HepG2 (cell line): Measurements from ENCODE around the gene SNX27. TPM values are rescaled to one million over a fixed set of nuclear protein-coding genes. Genes with fewer than 3 reads are reported as not detected.
A peak's percentile ranks its signal among the peaks of the same experiment; 100 is the strongest.

Experiments
- DNMT3B ChIP-seq: conservative IDR thresholded peaks from 2 replicates; pipeline ENCODE4 v1.6.1; 2016; ENCODE audit warnings: missing biosample characterization, control low read depth
- MTERF4 ChIP-seq: sonication (generic); formaldehyde crosslinking; IDR thresholded peaks from 2 replicates; pipeline ENCODE4 v1.8.0; 2023; ENCODE audit warnings: mild to moderate bottlenecking, missing genetic modification reagents
- NCOA1 ChIP-seq: sonication (generic); formaldehyde crosslinking; IDR thresholded peaks from 2 replicates; pipeline ENCODE4 v1.9.0; 2021; ENCODE audit warnings: missing genetic modification reagents
- NPAS2 ChIP-seq: sonication (generic); formaldehyde crosslinking; IDR thresholded peaks from 2 replicates; pipeline ENCODE4 v1.8.0; 2022; ENCODE audit warnings: mild to moderate bottlenecking, missing genetic modification reagents, borderline replicate concordance
- NR1H2 ChIP-seq: sonication (generic); formaldehyde crosslinking; IDR thresholded peaks from 2 replicates; pipeline ENCODE4 v1.8.1; 2022; ENCODE audit warnings: low read depth, missing genetic modification reagents, borderline replicate concordance
- RERE ChIP-seq: IDR thresholded peaks from 2 replicates; pipeline ENCODE4 v1.6.1; 2016; ENCODE audit warnings: low read depth, missing genetic modification reagents, missing compliant biosample characterization
- SKI ChIP-seq: fragments of 450-650 bp; IDR thresholded peaks from one replicate; pipeline ENCODE4 v1.6.1; 2018; ENCODE audit warnings: mild to moderate bottlenecking; ENCODE audit not compliant: partially characterized antibody
- SP2 ChIP-seq: sonication (generic); formaldehyde crosslinking; IDR thresholded peaks from 2 replicates; pipeline ENCODE4 v1.5.1; 2020; ENCODE audit warnings: mild to moderate bottlenecking, missing genetic modification reagents
- TFDP1 ChIP-seq: IDR thresholded peaks from 2 replicates; pipeline ENCODE4 v1.6.1; 2016; ENCODE audit warnings: missing compliant biosample characterization, missing genetic modification reagents, borderline replicate concordance
- ZFP36 ChIP-seq: fragments of 150-350 bp; IDR thresholded peaks from 2 replicates; pipeline ENCODE4 v1.6.1; 2018; ENCODE audit warnings: borderline replicate concordance, low read length, low read depth; ENCODE audit not compliant: partially characterized antibody
- ZFYVE20 ChIP-seq: sonication (generic); formaldehyde crosslinking; IDR thresholded peaks from 2 replicates; pipeline ENCODE4 v1.8.0; 2023; ENCODE audit warnings: low read depth, mild to moderate bottlenecking, moderate library complexity, missing genetic modification reagents, borderline replicate concordance
- ZGPAT ChIP-seq: IDR thresholded peaks from 2 replicates; pipeline ENCODE4 v1.6.1; 2016; ENCODE audit warnings: mild to moderate bottlenecking
- ZNF281 ChIP-seq: sonication (generic); formaldehyde crosslinking; IDR thresholded peaks from 2 replicates; pipeline ENCODE4 v1.4.0; 2020; ENCODE audit warnings: missing genetic modification reagents, borderline replicate concordance
- ZNF335 ChIP-seq: sonication (generic); formaldehyde crosslinking; IDR thresholded peaks from 2 replicates; pipeline ENCODE4 v1.4.0; 2020; ENCODE audit warnings: missing genetic modification reagents
- ZNF713 ChIP-seq: sonication (generic); formaldehyde crosslinking; IDR thresholded peaks from 2 replicates; pipeline ENCODE4 v1.4.0; 2020; ENCODE audit warnings: mild to moderate bottlenecking, missing genetic modification reagents
- polyA plus RNA-seq, 8 experiments: library from polyadenylated mRNA; depleted of rRNA in 3 of 8; stranded (reverse) in 7 of 8; unstranded in 1 of 8; fragments of >200 nt; fragmentation: Illumina TruSeq in 4 of 8; extraction: Trizol in 4 of 8; gene quantifications; 2 replicates each; pipeline versions ENCODE4 v1.2.1 to v1.2.3, GENCODE V29; 2011 to 2016; ENCODE audit warnings: low read depth in 4 of 8, missing spikeins in 1 of 8, mixed read lengths in 1 of 8; ENCODE audit not compliant: insufficient read depth in 1 of 8
- total RNA-seq, 5 experiments: library from RNA; depleted of rRNA; stranded (reverse); fragments of >200 nt; fragmentation: Illumina TruSeq; extraction: Trizol; gene quantifications; 2 replicates each; pipeline ENCODE4 v1.2.3, GENCODE V29; 2016; ENCODE audit warnings: low read depth in 1 of 5

Gene SNX27
- total and polyA plus RNA-seq, 2 of the 13 experiments (the other 11 are each of a cell fraction or from before 2014, with no cell fraction given) = 14.4 to 17.8 TPM

- TF ChIP-seq RERE (CRISPR knock-in tag) (no peak; the same call in 1 of the 2 replicates), DNMT3B (CRISPR knock-in tag) (no peak), NPAS2 (CRISPR knock-in tag) (no peak), TFDP1 (CRISPR knock-in tag) (peak; percentile 52; the same call in 1 of the 2 replicates), ZNF281 (CRISPR knock-in tag) (peak; percentile 50), SP2 (CRISPR knock-in tag) (0 out of 2 replicates have a peak, but pooled peaks have one; percentile 40), ZNF335 (peak; percentile 87), MTERF4 (no peak), SKI (no peak), ZFP36 (no peak), ZGPAT (CRISPR knock-in tag) (peak; percentile 30; the same call in 1 of the 2 replicates), NCOA1 (CRISPR knock-in tag) (no peak), NR1H2 (no peak), ZNF713 (0 out of 2 replicates have a peak, but pooled peaks have one; percentile 78), ZFYVE20 (peak; percentile 76; the same call in 1 of the 2 replicates)
Observed at GRCh38 chr1:151611832-151612500, at the start of gene SNX27 (continued).
